22Rv1 (cell line): ENCODE data around the gene ZNF106.

Experiments used
- ZFX ChIP-seq: fragments of 450-650 bp; IDR thresholded peaks from 2 replicates; pipeline ENCODE4 v1.6.1; 2017; ENCODE audit warnings: antibody characterized with exemption, borderline replicate concordance
- TF ChIP-seq, protein P1 (sequence below): fragments of 450-650 bp; IDR thresholded peaks from 2 replicates; pipeline ENCODE4 v1.5.1; 2017; ENCODE audit warnings: mild to moderate bottlenecking

DNA sequence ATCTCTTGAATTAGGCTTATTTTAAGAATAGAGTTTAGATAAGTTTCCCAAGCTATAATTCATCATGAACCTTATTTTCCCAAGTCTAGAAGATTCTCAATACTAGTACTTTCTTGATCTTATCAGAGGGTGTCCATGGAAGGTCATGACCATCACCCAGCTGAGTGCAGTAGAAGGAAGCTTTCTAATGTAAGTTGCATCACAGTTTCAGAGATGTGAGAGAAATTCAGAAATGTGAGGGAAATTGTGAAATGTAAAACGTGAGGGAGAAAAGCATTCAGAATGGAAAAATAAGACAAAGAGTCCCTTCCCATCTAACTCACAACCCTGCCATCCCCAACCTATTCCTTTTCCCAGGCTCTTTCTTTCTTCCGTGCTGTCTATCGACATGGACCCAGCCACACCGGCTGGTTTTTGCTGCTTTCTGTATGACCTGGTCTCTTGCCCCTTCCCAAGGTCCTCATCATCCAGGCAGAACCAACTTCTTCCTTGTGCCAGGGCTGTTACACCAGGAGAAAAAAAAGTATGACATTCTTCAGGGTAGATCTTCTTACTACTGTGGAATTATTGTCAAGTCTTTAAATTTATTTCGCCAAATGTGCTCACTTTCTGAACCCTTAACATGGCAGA lies 124.9 kb downstream of the ZNF106 start:
- TF ChIP-seq, protein P1, sequence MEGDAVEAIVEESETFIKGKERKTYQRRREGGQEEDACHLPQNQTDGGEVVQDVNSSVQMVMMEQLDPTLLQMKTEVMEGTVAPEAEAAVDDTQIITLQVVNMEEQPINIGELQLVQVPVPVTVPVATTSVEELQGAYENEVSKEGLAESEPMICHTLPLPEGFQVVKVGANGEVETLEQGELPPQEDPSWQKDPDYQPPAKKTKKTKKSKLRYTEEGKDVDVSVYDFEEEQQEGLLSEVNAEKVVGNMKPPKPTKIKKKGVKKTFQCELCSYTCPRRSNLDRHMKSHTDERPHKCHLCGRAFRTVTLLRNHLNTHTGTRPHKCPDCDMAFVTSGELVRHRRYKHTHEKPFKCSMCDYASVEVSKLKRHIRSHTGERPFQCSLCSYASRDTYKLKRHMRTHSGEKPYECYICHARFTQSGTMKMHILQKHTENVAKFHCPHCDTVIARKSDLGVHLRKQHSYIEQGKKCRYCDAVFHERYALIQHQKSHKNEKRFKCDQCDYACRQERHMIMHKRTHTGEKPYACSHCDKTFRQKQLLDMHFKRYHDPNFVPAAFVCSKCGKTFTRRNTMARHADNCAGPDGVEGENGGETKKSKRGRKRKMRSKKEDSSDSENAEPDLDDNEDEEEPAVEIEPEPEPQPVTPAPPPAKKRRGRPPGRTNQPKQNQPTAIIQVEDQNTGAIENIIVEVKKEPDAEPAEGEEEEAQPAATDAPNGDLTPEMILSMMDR, result no peak
- TF ChIP-seq ZFX, result no peak
